DOHH2 (cell line): Measurements from ENCODE around the gene NRF1.

Experiments
- H3F3A ChIP-seq: fragments of 200-600 bp; sonication (generic), shearing (Covaris generic); 2 replicates; pipeline ENCODE4 v1.6.0; 2016; ENCODE audit warnings: antibody characterized with exemption, mild to moderate bottlenecking; ENCODE audit not compliant: control insufficient read depth, insufficient read depth
- H3K27ac ChIP-seq: fragments of 200-600 bp; sonication (generic); 2 replicates; pipeline ENCODE4 v1.5.1; 2014; ENCODE audit warnings: low read depth, mild to moderate bottlenecking, low read length, moderate library complexity
- H3K27me3 ChIP-seq: fragments of 200-600 bp; sonication (generic); 2 replicates; pipeline ENCODE4 v1.6.1; 2014; ENCODE audit warnings: mild to moderate bottlenecking, low read length, mixed read lengths; ENCODE audit not compliant: control insufficient read depth
- H3K36me3 ChIP-seq: fragments of 200-600 bp; sonication (generic); 2 replicates; pipeline ENCODE4 v1.6.1; 2014; ENCODE audit warnings: mild to moderate bottlenecking, low read length, moderate library complexity, mixed read lengths; ENCODE audit not compliant: control insufficient read depth
- H3K4me1 ChIP-seq: fragments of 200-600 bp; sonication (generic); 2 replicates; pipeline ENCODE4 v1.6.1; 2014; ENCODE audit warnings: mild to moderate bottlenecking, low read length, mixed read lengths; ENCODE audit not compliant: control insufficient read depth
- H3K4me2 ChIP-seq: fragments of 200-600 bp; sonication (generic); 2 replicates; pipeline ENCODE4 v1.6.0; 2014; ENCODE audit warnings: mild to moderate bottlenecking, low read length, moderate library complexity
- H3K4me3 ChIP-seq: fragments of 200-600 bp; sonication (generic); 2 replicates; pipeline ENCODE4 v1.5.1; 2014; ENCODE audit warnings: mild to moderate bottlenecking, low read length, mixed read lengths
- H3K79me2 ChIP-seq: fragments of 200-600 bp; sonication (generic); 2 replicates; pipeline ENCODE4 v1.6.1; 2014; ENCODE audit warnings: mild to moderate bottlenecking, low read length, mixed read lengths; ENCODE audit not compliant: control insufficient read depth
- H3K9me2 ChIP-seq: fragments of 200-600 bp; sonication (generic); replicated peaks from 2 replicates; pipeline ENCODE4 v1.6.1; 2014; ENCODE audit warnings: mild to moderate bottlenecking, low read length, mixed read lengths; ENCODE audit not compliant: control insufficient read depth
- H3K9me3 ChIP-seq: fragments of 200-600 bp; sonication (generic); 2 replicates; pipeline ENCODE4 v1.6.1; 2014; ENCODE audit warnings: antibody characterized with exemption, low read length, mixed read lengths; ENCODE audit not compliant: control insufficient read depth, insufficient read depth
- H4K20me1 ChIP-seq: fragments of 200-600 bp; sonication (generic); 2 replicates; pipeline ENCODE4 v1.6.0; 2014; ENCODE audit warnings: low read depth, mild to moderate bottlenecking, antibody characterized with exemption, low read length, moderate library complexity; ENCODE audit not compliant: control insufficient read depth, insufficient read depth
- CTCF ChIP-seq: fragments of 200-600 bp; sonication (generic); IDR thresholded peaks from one replicate; pipeline ENCODE4 v1.5.1; 2014; ENCODE audit warnings: antibody characterized with exemption, mild to moderate bottlenecking, low read depth, low read length; ENCODE audit not compliant: poor library complexity, severe bottlenecking
- EZH2phosphoT487 ChIP-seq: fragments of 200-600 bp; sonication (generic); IDR thresholded peaks from 2 replicates; pipeline ENCODE4 v1.6.1; 2017; ENCODE audit warnings: borderline replicate concordance, mild to moderate bottlenecking, antibody characterized with exemption, low read length, moderate library complexity, mixed read lengths

Gene NRF1

GRCh38 chr7:129723679-129724078, 112.2 kb downstream of the NRF1 start:
- no peaks in the 10 kb centered on the region for H3K4me1 ChIP-seq
- H3K4me2 ChIP-seq, result no peak overlapping the region
- H4K20me1 ChIP-seq, result no peaks in the 10 kb centered on the region; the same call in 1 of the 2 replicates
- no peaks in the 10 kb centered on the region for H3K9me3 ChIP-seq
- no peaks in the 10 kb centered on the region for H3K79me2 ChIP-seq
- TF ChIP-seq EZH2phosphoT487 (no peak), CTCF (no peak)
- peaks cover 52% of the 10 kb centered on the region for H3K36me3 ChIP-seq
- H3K27ac ChIP-seq, result no peak overlapping the region
- no peak overlapping the region for H3K4me3 ChIP-seq
- no peaks in the 10 kb centered on the region for H3F3A ChIP-seq
- H3K9me2 ChIP-seq, result no peaks in the 10 kb centered on the region
- H3K27me3 ChIP-seq, result no peaks in the 10 kb centered on the region

GRCh38 chr7:129724796-129725195, 113.3 kb downstream of the NRF1 start:
- H3K9me2 ChIP-seq, result no peaks in the 10 kb centered on the region
- H3K4me1 ChIP-seq, result no peaks in the 10 kb centered on the region
- peaks cover 52% of the 10 kb centered on the region for H3K36me3 ChIP-seq

GRCh38 chr7:129728875-129729467, 117.5 kb downstream of the NRF1 start:
- Histone ChIP-seq H3F3A (no peaks in the 10 kb centered on the region), H4K20me1 (no peaks in the 10 kb centered on the region), H3K9me2 (no peaks in the 10 kb centered on the region), H3K27me3 (no peaks in the 10 kb centered on the region), H3K36me3 (peaks cover 47% of the 10 kb centered on the region), H3K27ac (no peak overlapping the region), H3K79me2 (no peaks in the 10 kb centered on the region), H3K4me2 (no peak overlapping the region), H3K9me3 (no peaks in the 10 kb centered on the region), H3K4me3 (no peak overlapping the region), H3K4me1 (no peaks in the 10 kb centered on the region)
- no peak for TF ChIP-seq CTCF
- TF ChIP-seq EZH2phosphoT487, result no peak

More at GRCh38 chr7:129724796-129725195, 113.3 kb downstream of the NRF1 start:
- TF ChIP-seq EZH2phosphoT487, result no peak
- TF ChIP-seq CTCF, result no peak
- Histone ChIP-seq H3F3A (no peaks in the 10 kb centered on the region), H3K4me3 (no peak overlapping the region), H3K9me3 (no peaks in the 10 kb centered on the region), H3K4me2 (no peak overlapping the region), H4K20me1 (no peaks in the 10 kb centered on the region; the same call in 1 of the 2 replicates), H3K79me2 (no peaks in the 10 kb centered on the region), H3K27ac (no peak overlapping the region), H3K27me3 (no peaks in the 10 kb centered on the region)
